KOPT-K1 (cell line): ENCODE measurements around the gene SCYGR7.
"Not testable (repeated sequence)": the region's sequence is repeated elsewhere in the genome, so short reads cannot be mapped to it uniquely, and the experiment has no call there.

ENCODE experiments used
- H3K27ac ChIP-seq: fragments of 200-600 bp; sonication (generic); 2 replicates; pipeline ENCODE4 v1.5.1; 2016; ENCODE audit warnings: antibody characterized with exemption, mild to moderate bottlenecking, low read depth, low read length; ENCODE audit not compliant: poor library complexity, severe bottlenecking
- H3K36me3 ChIP-seq: fragments of 200-600 bp; sonication (generic); 2 replicates; pipeline ENCODE4 v1.5.1; 2017; ENCODE audit warnings: antibody characterized with exemption, mild to moderate bottlenecking, low read length, moderate library complexity; ENCODE audit not compliant: insufficient read depth
- H3K9me3 ChIP-seq: fragments of 200-600 bp; sonication (generic); 2 replicates; pipeline ENCODE4 v1.5.1; 2017; ENCODE audit warnings: antibody characterized with exemption, low read length, mild to moderate bottlenecking; ENCODE audit not compliant: insufficient read depth, poor library complexity, severe bottlenecking

SCYGR7 gene

GRCh38 chr2:227722821-227723220, 5.3 kb upstream of the SCYGR7 start:
- not testable (repeated sequence) for H3K9me3 ChIP-seq, H3K27ac ChIP-seq, H3K36me3 ChIP-seq

GRCh38 chr2:227724394-227725039, 3.6 kb upstream of the SCYGR7 start, which contains the start of gene SCYGR6:
Gene SCYGR6 (minus strand): TSS chr2:227724757. CDS start chr2:227724757, 0 bp downstream.
- Histone ChIP-seq H3K9me3 (no peaks in the 10 kb centered on the region), H3K27ac (no peak within 1 kb of the TSS), H3K36me3 (no peaks in the 10 kb centered on the region)

- Histone ChIP-seq H3K36me3 (no peaks in the 10 kb centered on the region), H3K27ac (no peak overlapping the region), H3K9me3 (no peaks in the 10 kb centered on the region)
These were observed 11.2 kb downstream of the SCYGR7 start for GRCh38 chr2:227739351-227739750.

- not testable (repeated sequence) for H3K27ac ChIP-seq, H3K9me3 ChIP-seq, H3K36me3 ChIP-seq
These were observed 12.6 kb downstream of the SCYGR7 start for GRCh38 chr2:227740705-227741104.

DNA sequence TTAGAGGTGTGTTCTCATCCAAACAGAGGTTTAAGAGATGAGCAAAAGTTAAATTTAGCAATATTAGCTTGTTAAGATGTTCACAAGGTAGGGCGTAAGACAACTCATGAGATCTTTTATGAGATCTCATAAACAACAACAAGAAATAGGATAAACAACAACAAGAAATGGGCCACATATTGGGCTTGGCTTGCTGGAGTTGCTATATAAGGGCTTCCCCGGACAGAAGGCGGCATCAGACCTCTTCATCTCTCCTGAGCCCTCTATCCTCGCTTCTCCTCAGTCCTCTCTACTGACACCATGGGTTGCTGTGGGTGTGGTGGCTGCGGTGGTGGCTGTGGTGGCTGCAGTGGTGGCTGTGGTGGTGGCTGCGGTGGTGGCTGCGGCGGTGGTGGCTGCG, 17.5 kb downstream of the SCYGR7 start, which contains the start of gene SCYGR8:
SCYGR8 (plus strand) TSS at position 301 of the 400 bp plus-strand sequence; CDS start at position 301, 0 bp downstream.
- H3K36me3 ChIP-seq = no peaks in the 10 kb centered on the region
- no peak within 1 kb of the TSS for H3K27ac ChIP-seq
- no peaks in the 10 kb centered on the region for H3K9me3 ChIP-seq

DNA sequence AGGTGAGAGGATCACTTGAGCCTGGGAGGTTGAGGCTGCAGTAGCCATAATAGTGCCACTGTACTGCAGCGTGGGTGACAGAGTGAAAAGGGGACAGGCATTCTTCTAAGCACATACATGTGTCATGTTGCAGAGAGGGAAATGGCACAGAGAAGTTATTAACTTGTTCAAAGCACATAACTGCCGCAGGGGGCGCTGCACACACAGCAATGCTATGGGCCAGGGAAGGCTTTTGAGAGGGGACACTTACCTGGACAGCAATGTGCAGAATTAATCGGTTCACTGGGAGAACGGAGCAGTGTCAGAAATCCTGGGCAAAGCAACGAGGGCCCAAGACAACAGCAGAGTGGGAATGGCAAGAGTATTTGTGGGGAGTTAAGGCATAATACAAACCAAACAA, 19.9 kb downstream of the SCYGR7 start:
- Histone ChIP-seq H3K9me3 (no peaks in the 10 kb centered on the region), H3K27ac (no peak overlapping the region), H3K36me3 (no peaks in the 10 kb centered on the region)

- H3K9me3 ChIP-seq, H3K36me3 ChIP-seq, H3K27ac ChIP-seq: not testable (repeated sequence)
These were observed 28.1 kb downstream of the SCYGR7 start for GRCh38 chr2:227756261-227756660.

DNA sequence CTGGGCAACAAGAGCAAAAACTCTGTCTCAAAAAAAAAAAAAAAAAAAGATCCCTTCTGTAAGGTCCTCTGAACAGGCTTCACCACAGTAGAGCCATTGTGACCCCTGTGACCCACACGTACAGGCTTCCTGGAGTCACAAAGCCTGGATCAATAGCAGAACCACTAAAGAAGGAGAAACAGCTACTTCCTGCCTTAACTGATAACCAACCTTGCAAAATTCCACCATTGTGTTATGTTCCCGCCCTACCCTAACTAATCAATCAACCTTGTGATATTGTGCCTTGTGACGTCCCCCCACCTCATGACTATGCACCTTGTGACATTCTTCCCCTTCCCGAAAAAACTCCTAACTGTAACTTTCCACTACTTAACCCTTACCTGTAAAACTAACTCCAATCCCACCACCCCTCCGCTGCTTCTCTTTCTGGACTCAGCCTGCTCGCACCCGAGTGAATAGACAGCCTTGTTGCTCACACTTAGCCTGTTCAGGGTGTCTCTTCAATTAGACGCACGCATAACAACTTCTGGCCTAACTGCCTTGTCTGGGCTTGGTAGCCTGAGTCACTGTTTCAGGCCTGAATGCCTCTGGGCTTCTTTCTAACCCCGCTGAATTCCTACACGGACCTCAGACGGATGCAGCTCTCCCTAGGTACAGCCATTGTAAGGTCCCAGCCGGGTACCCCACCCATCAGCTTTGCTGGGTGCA, 31.4 kb downstream of the SCYGR7 start:
- H3K36me3 ChIP-seq = no peaks in the 10 kb centered on the region
- no peaks in the 10 kb centered on the region for H3K9me3 ChIP-seq
- no peak overlapping the region for H3K27ac ChIP-seq

DNA sequence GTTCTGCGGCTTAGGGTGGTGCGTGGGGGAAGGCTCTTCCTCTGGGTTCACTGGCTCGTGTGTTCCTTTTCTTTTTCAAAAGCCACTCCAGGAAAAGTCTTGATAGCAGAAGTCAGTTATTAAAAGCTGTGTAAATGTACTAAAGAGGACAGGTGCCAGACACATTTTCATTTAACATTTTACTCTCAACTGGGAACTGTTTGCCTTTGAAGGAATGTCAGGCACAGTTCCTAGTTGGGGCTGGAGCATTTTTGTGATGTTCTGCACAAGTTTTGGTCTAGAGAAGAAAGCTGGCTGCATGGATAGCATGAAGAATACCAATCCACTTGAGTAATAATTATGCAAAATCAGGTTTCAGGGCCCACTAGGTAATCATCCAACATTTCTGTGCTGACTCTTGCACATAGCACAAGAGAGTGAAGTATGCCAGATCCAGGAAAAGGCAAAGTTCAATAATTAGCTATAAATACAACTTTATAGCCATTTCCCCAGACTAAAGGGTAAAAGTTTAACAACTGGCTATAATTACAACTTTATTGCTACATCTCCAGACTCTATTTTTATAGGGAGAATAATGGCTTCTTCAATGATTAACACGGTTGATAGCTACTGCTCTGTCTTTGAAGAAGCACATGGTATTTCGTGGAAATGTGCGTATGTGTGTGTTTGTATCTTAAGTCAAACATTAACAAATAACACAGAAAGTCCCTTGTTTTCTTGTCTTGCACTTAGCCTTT, 33.8 kb downstream of the SCYGR7 start:
- Histone ChIP-seq H3K9me3 (no peaks in the 10 kb centered on the region), H3K36me3 (no peaks in the 10 kb centered on the region), H3K27ac (no peak overlapping the region)

DNA sequence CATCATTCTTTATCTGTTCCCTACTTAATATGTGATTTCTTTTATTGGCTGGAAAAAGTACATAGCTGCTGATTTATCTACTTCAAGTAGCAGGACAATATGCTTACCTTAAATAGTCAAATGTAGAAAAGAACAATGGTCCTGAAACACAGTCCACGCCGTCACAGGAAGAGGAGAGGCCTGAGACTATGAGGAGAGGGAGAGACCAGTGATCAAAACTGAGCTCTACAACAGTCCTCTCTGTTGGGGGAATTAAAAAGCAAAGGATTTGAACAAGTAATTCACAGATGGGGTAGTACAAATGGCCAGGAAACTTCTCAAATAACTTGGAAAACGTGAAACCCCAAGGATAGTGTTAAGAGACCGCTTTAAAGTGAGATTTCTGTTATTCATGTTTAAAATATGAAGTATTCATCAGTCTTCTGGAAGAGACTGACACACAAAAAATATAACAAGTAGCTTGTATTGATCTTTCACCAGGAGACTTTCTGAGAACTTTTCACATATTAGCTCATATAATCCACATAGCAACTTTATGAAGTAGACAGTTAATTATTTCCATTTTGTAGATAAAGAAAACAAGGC, 37.7 kb downstream of the SCYGR7 start:
- no peak overlapping the region for H3K27ac ChIP-seq
- no peaks in the 10 kb centered on the region for H3K9me3 ChIP-seq

GRCh38 chr2:227766373-227766883, 38.3 kb downstream of the SCYGR7 start:
- H3K9me3 ChIP-seq = no peaks in the 10 kb centered on the region
- no peak overlapping the region for H3K27ac ChIP-seq

More for the DNA sequence above, 37.7 kb downstream of the SCYGR7 start:
- no peaks in the 10 kb centered on the region for H3K36me3 ChIP-seq

DNA sequence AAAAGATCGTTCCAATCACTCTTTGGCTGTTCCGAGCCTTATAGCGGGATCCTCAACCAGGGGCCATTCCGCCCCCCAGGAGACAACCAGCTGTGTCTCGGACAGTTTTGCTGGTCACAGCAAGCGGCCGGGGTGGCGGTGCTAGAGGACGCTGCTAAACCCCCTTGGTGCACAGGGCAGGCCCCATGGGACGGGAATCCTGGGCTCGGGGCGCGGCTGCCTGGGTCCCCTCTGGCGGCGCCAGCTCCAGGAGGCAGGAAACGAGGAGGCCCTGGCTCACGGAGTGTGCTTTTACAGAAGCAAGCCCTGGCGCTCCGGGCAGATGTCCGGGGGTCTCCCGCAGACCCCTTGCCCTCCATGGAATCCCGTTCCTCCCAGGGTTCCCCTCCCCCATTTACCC, 39.7 kb downstream of the SCYGR7 start:
- Histone ChIP-seq H3K36me3 (no peaks in the 10 kb centered on the region), H3K9me3 (no peaks in the 10 kb centered on the region), H3K27ac (no peak overlapping the region)

More at GRCh38 chr2:227766373-227766883, 38.3 kb downstream of the SCYGR7 start:
- no peaks in the 10 kb centered on the region for H3K36me3 ChIP-seq

DNA sequence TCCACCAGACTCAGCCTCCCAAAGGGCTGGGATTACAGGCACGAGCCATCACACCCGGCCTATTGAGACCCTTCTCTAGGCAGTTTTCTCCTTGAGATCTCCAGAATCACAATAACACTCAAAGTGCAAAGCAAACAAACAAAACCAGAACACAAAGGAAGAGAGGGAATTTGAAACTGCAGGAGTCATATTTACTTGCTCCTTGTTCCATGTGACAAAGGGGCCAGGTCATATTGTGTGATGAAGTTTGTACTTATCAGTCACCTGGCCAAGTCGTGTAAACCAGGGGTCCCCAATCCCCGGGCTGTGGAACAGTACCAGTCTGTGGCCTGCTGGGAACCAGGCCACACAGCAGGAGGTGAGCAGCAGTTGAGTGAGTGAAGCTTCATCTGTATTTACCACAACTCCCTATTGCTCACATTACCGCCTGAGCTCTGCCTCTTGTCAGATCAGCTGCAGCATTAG, 44.1 kb downstream of the SCYGR7 start:
- Histone ChIP-seq H3K27ac (no peak overlapping the region), H3K36me3 (no peaks in the 10 kb centered on the region), H3K9me3 (no peaks in the 10 kb centered on the region)

- Histone ChIP-seq H3K36me3 (no peaks in the 10 kb centered on the region), H3K27ac (no peak overlapping the region)
These were observed 44.8 kb downstream of the SCYGR7 start for GRCh38 chr2:227772932-227773331.

More at GRCh38 chr2:227772932-227773331, 44.8 kb downstream of the SCYGR7 start:
- H3K9me3 ChIP-seq = no peaks in the 10 kb centered on the region
